ENCODE measurements around the gene PIK3CD. TPM values are rescaled to one million over a fixed set of nuclear protein-coding genes. Genes with fewer than 3 reads are reported as not detected.
"Not testable (repeated sequence)": the region's sequence is repeated elsewhere in the genome, so short reads cannot be mapped to it uniquely, and the experiment has no call there.

Gene PIK3CD
- total RNA-seq, 1 donor = 14.1 TPM

- no peaks in the 10 kb centered on the region for H4K20me1 ChIP-seq (ENCODE audit: insufficient read depth, low read length)
- no peak overlapping the region for H2AFZ ChIP-seq (ENCODE audit: low read length)
- peaks cover 65% of the 10 kb centered on the region for H3K36me3 ChIP-seq (ENCODE audit: insufficient read depth, low read length)
- H3K4me2 ChIP-seq (ENCODE audit: insufficient read depth, low read length) = no peak overlapping the region
- no peak overlapping the region for H3K27ac ChIP-seq (ENCODE audit: low read depth, low read length)
- TF ChIP-seq CTCF (IDR thresholded peaks at IDR 0.05; ENCODE audit: extremely low read depth, low read depth, low read length) = no peak
- H3K79me2 ChIP-seq (ENCODE audit: insufficient read depth, low read length) = no peaks in the 10 kb centered on the region
- H3K4me3 ChIP-seq (ENCODE audit: insufficient read depth, low read length) = no peak overlapping the region
- H3K9me3 ChIP-seq (ENCODE audit: low read depth, low read length) = no peaks in the 10 kb centered on the region
- H3K27me3 ChIP-seq (ENCODE audit: insufficient read depth, low read length) = no peaks in the 10 kb centered on the region
- DNase-seq (ENCODE audit: insufficient read length, low spot score, missing footprints) = no peak
- H3K4me1 ChIP-seq (ENCODE audit: insufficient read depth, low read length) = no peaks in the 10 kb centered on the region
Measured at GRCh38 chr1:9737671-9738070, 86.1 kb downstream of the PIK3CD start.

- Histone ChIP-seq H2AFZ (ENCODE audit: low read length) (no peak overlapping the region), H3K4me3 (ENCODE audit: insufficient read depth, low read length) (no peak overlapping the region), H3K4me1 (ENCODE audit: insufficient read depth, low read length) (no peaks in the 10 kb centered on the region), H3K36me3 (ENCODE audit: insufficient read depth, low read length) (peaks cover 40% of the 10 kb centered on the region), H3K4me2 (ENCODE audit: insufficient read depth, low read length) (no peak overlapping the region), H3K79me2 (ENCODE audit: insufficient read depth, low read length) (no peaks in the 10 kb centered on the region), H3K27me3 (ENCODE audit: insufficient read depth, low read length) (no peaks in the 10 kb centered on the region), H3K27ac (ENCODE audit: low read depth, low read length) (no peak overlapping the region), H3K9me3 (ENCODE audit: low read depth, low read length) (no peaks in the 10 kb centered on the region), H4K20me1 (ENCODE audit: insufficient read depth, low read length) (no peaks in the 10 kb centered on the region)
- no peak for DNase-seq (ENCODE audit: insufficient read length, low spot score, missing footprints)
- TF ChIP-seq CTCF (IDR thresholded peaks at IDR 0.05; ENCODE audit: extremely low read depth, low read depth, low read length) = no peak
Measured at GRCh38 chr1:9744106-9744799, 92.7 kb downstream of the PIK3CD start.

GRCh38 chr1:9746211-9746610, 94.7 kb downstream of the PIK3CD start:
- Histone ChIP-seq H3K4me2 (ENCODE audit: insufficient read depth, low read length) (no peak overlapping the region), H3K4me1 (ENCODE audit: insufficient read depth, low read length) (no peaks in the 10 kb centered on the region), H3K36me3 (ENCODE audit: insufficient read depth, low read length) (peaks cover 34% of the 10 kb centered on the region), H2AFZ (ENCODE audit: low read length) (no peak overlapping the region), H3K9me3 (ENCODE audit: low read depth, low read length) (no peaks in the 10 kb centered on the region), H3K27ac (ENCODE audit: low read depth, low read length) (no peak overlapping the region), H3K79me2 (ENCODE audit: insufficient read depth, low read length) (no peaks in the 10 kb centered on the region), H3K4me3 (ENCODE audit: insufficient read depth, low read length) (no peak overlapping the region), H4K20me1 (ENCODE audit: insufficient read depth, low read length) (no peaks in the 10 kb centered on the region), H3K27me3 (ENCODE audit: insufficient read depth, low read length) (no peaks in the 10 kb centered on the region)
- no peak for TF ChIP-seq CTCF (IDR thresholded peaks at IDR 0.05; ENCODE audit: extremely low read depth, low read depth, low read length)
- peak; percentile 43 for DNase-seq (ENCODE audit: insufficient read length, low spot score, missing footprints)

GRCh38 chr1:9746651-9747050, 95.1 kb downstream of the PIK3CD start:
- Histone ChIP-seq H3K79me2 (ENCODE audit: insufficient read depth, low read length) (no peaks in the 10 kb centered on the region), H3K9me3 (ENCODE audit: low read depth, low read length) (no peaks in the 10 kb centered on the region), H3K27ac (ENCODE audit: low read depth, low read length) (no peak overlapping the region), H4K20me1 (ENCODE audit: insufficient read depth, low read length) (no peaks in the 10 kb centered on the region), H3K4me2 (ENCODE audit: insufficient read depth, low read length) (no peak overlapping the region), H3K36me3 (ENCODE audit: insufficient read depth, low read length) (peaks cover 37% of the 10 kb centered on the region), H3K4me3 (ENCODE audit: insufficient read depth, low read length) (no peak overlapping the region), H2AFZ (ENCODE audit: low read length) (no peak overlapping the region), H3K27me3 (ENCODE audit: insufficient read depth, low read length) (no peaks in the 10 kb centered on the region), H3K4me1 (ENCODE audit: insufficient read depth, low read length) (no peaks in the 10 kb centered on the region)
- TF ChIP-seq CTCF (IDR thresholded peaks at IDR 0.05; ENCODE audit: extremely low read depth, low read depth, low read length) = no peak
- no peak for DNase-seq (ENCODE audit: insufficient read length, low spot score, missing footprints)

DNA sequence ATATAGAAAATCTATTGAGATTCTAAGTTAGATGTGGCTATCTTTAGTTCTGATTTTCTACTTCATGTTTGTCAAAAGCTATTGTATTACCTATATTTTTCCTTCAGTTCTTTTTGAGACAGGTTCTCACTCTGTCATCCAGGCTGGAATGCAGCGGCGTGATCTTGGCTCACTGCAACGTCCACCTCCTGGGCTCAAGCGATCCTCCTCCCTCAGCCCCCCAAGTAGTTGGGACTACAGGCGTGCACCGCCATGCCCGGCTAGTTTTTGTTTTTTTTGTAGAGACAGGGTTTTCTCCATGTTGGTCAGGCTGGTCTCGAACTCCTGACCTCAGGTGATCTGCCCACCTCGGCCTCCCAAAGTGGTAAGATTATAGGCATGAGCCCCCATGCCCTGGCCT, 96.9 kb downstream of the PIK3CD start:
- not testable (repeated sequence) for H3K4me2 ChIP-seq (ENCODE audit: insufficient read depth, low read length); H3K4me3 ChIP-seq (ENCODE audit: insufficient read depth, low read length); H2AFZ ChIP-seq (ENCODE audit: low read length); H3K79me2 ChIP-seq (ENCODE audit: insufficient read depth, low read length); H3K9me3 ChIP-seq (ENCODE audit: low read depth, low read length); H3K4me1 ChIP-seq (ENCODE audit: insufficient read depth, low read length); DNase-seq (ENCODE audit: insufficient read length, low spot score, missing footprints); H4K20me1 ChIP-seq (ENCODE audit: insufficient read depth, low read length); H3K27me3 ChIP-seq (ENCODE audit: insufficient read depth, low read length); H3K27ac ChIP-seq (ENCODE audit: low read depth, low read length)
- H3K36me3 ChIP-seq (ENCODE audit: insufficient read depth, low read length) = peaks cover 34% of the 10 kb centered on the region

All from osteoblast (primary cell).